ENCODE results near the gene TACR1.
"Not testable (repeated sequence)": the region's sequence is repeated elsewhere in the genome, so short reads cannot be mapped to it uniquely, and the experiment has no call there.

Gene TACR1

GRCh38 chr2:75194184-75194868 is 5.0 kb downstream of the TACR1 start:
- no peak for DNase-seq (ENCODE audit: low read depth in 2 of 2)

GRCh38 chr2:75192496-75192895 is 6.8 kb downstream of the TACR1 start:
- DNase-seq (ENCODE audit: low read depth in 2 of 2), result no peak

- no peak for DNase-seq (ENCODE audit: low read depth in 2 of 2)
Measured at GRCh38 chr2:75190271-75190990, 8.9 kb downstream of the TACR1 start.

GRCh38 chr2:75186821-75187220 is 12.5 kb downstream of the TACR1 start:
- DNase-seq (ENCODE audit: low read depth in 2 of 2), result no peak

- DNase-seq (ENCODE audit: low read depth in 2 of 2), result no peak
Measured at GRCh38 chr2:75182606-75183005, 16.7 kb downstream of the TACR1 start.

GRCh38 chr2:75180476-75180875 is 18.8 kb downstream of the TACR1 start:
- no peak for DNase-seq (ENCODE audit: low read depth in 2 of 2)

GRCh38 chr2:75177427-75177826 is 21.9 kb downstream of the TACR1 start:
- no peak for DNase-seq (ENCODE audit: low read depth in 2 of 2)

GRCh38 chr2:75175456-75175855 is 23.9 kb downstream of the TACR1 start:
- no peak for DNase-seq (ENCODE audit: low read depth in 2 of 2)

GRCh38 chr2:75174981-75175380 is 24.3 kb downstream of the TACR1 start:
- DNase-seq (ENCODE audit: low read depth in 2 of 2), result no peak

GRCh38 chr2:75174519-75174918 is 24.8 kb downstream of the TACR1 start:
- no peak for DNase-seq (ENCODE audit: low read depth in 2 of 2)

GRCh38 chr2:75173740-75174139 is 25.6 kb downstream of the TACR1 start:
- DNase-seq (ENCODE audit: low read depth in 2 of 2), result no peak

GRCh38 chr2:75171423-75171822 is 27.9 kb downstream of the TACR1 start:
- not testable (repeated sequence) for DNase-seq (ENCODE audit: low read depth in 2 of 2)

- no peak for DNase-seq (ENCODE audit: low read depth in 2 of 2)
Measured at GRCh38 chr2:75170889-75171288, 28.4 kb downstream of the TACR1 start.

- no peak for DNase-seq (ENCODE audit: low read depth in 2 of 2)
Measured at GRCh38 chr2:75168186-75168585, 31.1 kb downstream of the TACR1 start.

GRCh38 chr2:75166491-75166890 is 32.8 kb downstream of the TACR1 start:
- no peak for DNase-seq (ENCODE audit: low read depth in 2 of 2)

- no peak for DNase-seq (ENCODE audit: low read depth in 2 of 2)
Measured at GRCh38 chr2:75162897-75163296, 36.4 kb downstream of the TACR1 start.

GRCh38 chr2:75162259-75162658 is 37.1 kb downstream of the TACR1 start:
- no peak for DNase-seq (ENCODE audit: low read depth in 2 of 2)

- no peak for DNase-seq (ENCODE audit: low read depth in 2 of 2)
Measured at GRCh38 chr2:75157435-75157834, 41.9 kb downstream of the TACR1 start.

GRCh38 chr2:75155115-75155514 is 44.2 kb downstream of the TACR1 start:
- DNase-seq (ENCODE audit: low read depth in 2 of 2), result no peak

GRCh38 chr2:75153221-75153620 is 46.1 kb downstream of the TACR1 start:
- DNase-seq (ENCODE audit: low read depth in 2 of 2), result no peak

GRCh38 chr2:75152243-75152642 is 47.1 kb downstream of the TACR1 start:
- not testable (repeated sequence) for DNase-seq (ENCODE audit: low read depth in 2 of 2)

GRCh38 chr2:75147884-75148283 is 51.4 kb downstream of the TACR1 start:
- DNase-seq (ENCODE audit: low read depth in 2 of 2), result not testable (repeated sequence)

- no peak for DNase-seq (ENCODE audit: low read depth in 2 of 2)
Measured at GRCh38 chr2:75146606-75147332, 52.6 kb downstream of the TACR1 start.

All from stimulated activated CD8-positive, alpha-beta memory T cell treated with anti-CD3 and anti-CD28 coated beads, Interleukin-7, amount 100 ng/mL, for 1 hour (primary cell).